ENCODE data around the gene RGS7. TPM values are rescaled to one million over a fixed set of nuclear protein-coding genes. Genes with fewer than 3 reads are reported as not detected.
"Not testable (repeated sequence)": the region's sequence is repeated elsewhere in the genome, so short reads cannot be mapped to it uniquely, and the experiment has no call there.

RGS7 gene
- total RNA-seq, 2 experiments from 2014 or later = not detected

DNA sequence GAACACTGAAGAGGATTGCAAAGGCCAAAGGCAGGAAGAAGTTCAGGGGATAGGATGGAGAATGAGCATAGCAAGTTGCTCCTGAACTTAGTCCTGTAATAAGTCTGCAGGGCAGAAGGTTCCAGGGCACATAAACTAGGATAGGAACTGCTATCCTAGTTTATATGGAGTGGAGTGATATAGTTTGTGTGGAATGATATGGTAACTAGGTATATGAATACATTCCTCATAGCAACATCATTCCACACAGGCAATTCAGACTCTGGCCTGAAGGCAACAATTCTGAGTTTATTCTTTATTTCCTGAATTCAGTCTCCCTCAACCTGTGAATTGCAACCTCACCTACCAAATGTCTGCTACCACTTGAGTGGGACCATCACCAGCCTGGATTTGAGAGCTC, 590.2 kb downstream of the RGS7 start:
- H3K4me1 ChIP-seq (ENCODE audit: insufficient read depth, low read length, poor library complexity, severe bottlenecking) = no peaks in the 10 kb centered on the region
- no peak for DNase-seq (ENCODE audit: low spot score)
- H3K4me3 ChIP-seq (ENCODE audit: low read depth, low read length, poor library complexity, severe bottlenecking) = no peak overlapping the region
- H4K20me1 ChIP-seq (ENCODE audit: insufficient read depth, low read length) = no peaks in the 10 kb centered on the region
- no peaks in the 10 kb centered on the region for H3K79me2 ChIP-seq (ENCODE audit: insufficient read depth, low read depth, low read length)
- ChIA-PET POLR2A (interaction anchor here (0.6 kb wide), 1 partner anchor 1587 kb away, joined by 3 read pairs; no protein-coding TSS in a partner anchor), CTCF (ENCODE audit: unreplicated experiment) (no interaction called here)
- BruUV-seq (replicated peaks) = no TSS peak
- H2AFZ ChIP-seq (ENCODE audit: low read length) = no peak overlapping the region
- H3K9me3 ChIP-seq (ENCODE audit: low read length) = no peaks in the 10 kb centered on the region
- H3K27ac ChIP-seq (ENCODE audit: low read depth, low read length, poor library complexity, severe bottlenecking) = no peak overlapping the region
- H3K4me2 ChIP-seq (ENCODE audit: low read length) = no peak overlapping the region
- intact Hi-C loops (cut with micrococcal nuclease; ENCODE audit: unreplicated experiment) = no loop called here
- TF ChIP-seq, protein P1, sequence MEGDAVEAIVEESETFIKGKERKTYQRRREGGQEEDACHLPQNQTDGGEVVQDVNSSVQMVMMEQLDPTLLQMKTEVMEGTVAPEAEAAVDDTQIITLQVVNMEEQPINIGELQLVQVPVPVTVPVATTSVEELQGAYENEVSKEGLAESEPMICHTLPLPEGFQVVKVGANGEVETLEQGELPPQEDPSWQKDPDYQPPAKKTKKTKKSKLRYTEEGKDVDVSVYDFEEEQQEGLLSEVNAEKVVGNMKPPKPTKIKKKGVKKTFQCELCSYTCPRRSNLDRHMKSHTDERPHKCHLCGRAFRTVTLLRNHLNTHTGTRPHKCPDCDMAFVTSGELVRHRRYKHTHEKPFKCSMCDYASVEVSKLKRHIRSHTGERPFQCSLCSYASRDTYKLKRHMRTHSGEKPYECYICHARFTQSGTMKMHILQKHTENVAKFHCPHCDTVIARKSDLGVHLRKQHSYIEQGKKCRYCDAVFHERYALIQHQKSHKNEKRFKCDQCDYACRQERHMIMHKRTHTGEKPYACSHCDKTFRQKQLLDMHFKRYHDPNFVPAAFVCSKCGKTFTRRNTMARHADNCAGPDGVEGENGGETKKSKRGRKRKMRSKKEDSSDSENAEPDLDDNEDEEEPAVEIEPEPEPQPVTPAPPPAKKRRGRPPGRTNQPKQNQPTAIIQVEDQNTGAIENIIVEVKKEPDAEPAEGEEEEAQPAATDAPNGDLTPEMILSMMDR (conservative IDR thresholded peaks at IDR 0.05; ENCODE audit: low read length) = no peak
- no peak for TF ChIP-seq EZH2phosphoT487 (IDR thresholded peaks at IDR 0.05; ENCODE audit: borderline replicate concordance, low read depth, low read length)
- H3K36me3 ChIP-seq (ENCODE audit: insufficient read depth, low read length) = no peaks in the 10 kb centered on the region
- no peaks in the 10 kb centered on the region for H3K9me2 ChIP-seq (ENCODE audit: insufficient read depth, low read length)

DNA sequence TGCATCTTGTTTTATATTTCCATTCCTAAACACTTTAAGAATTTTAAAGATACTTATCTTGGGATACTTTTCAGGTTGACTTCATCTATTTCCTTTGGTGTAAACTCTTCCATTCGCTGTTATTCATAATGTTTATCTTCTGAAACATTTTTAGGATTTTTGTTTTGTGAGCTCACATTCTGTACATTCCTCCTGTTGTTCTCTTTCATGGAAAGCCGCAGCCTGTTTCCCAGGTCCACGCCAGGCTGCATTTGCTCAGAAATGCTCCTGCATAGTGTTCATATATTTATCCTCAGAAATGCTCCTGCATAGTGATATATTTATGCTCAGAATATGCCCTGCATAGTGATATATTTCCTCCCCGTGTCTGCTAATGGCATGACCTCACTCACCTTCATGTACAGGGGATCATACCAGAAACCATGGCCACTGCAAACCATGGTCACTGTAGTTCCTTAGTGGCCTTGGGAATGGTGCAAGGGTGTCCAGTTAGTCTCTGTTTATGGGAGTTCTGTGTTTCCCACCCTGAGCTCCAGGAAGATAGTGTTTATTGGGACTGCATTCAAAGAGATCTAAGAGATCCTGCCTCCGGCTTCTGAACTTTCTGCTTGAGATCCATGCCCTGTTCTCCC, 591.2 kb downstream of the RGS7 start:
- H2AFZ ChIP-seq (ENCODE audit: low read length) = no peak overlapping the region
- no peak for DNase-seq (ENCODE audit: low spot score)
- ChIA-PET CTCF (ENCODE audit: unreplicated experiment) (no interaction called here), POLR2A (no interaction called here)
- no peak overlapping the region for H3K27ac ChIP-seq (ENCODE audit: low read depth, low read length, poor library complexity, severe bottlenecking)
- H3K36me3 ChIP-seq (ENCODE audit: insufficient read depth, low read length) = no peaks in the 10 kb centered on the region
- no peaks in the 10 kb centered on the region for H3K4me1 ChIP-seq (ENCODE audit: insufficient read depth, low read length, poor library complexity, severe bottlenecking)
- TF ChIP-seq, protein P1 (conservative IDR thresholded peaks at IDR 0.05; ENCODE audit: low read length) = no peak
- TF ChIP-seq EZH2phosphoT487 (IDR thresholded peaks at IDR 0.05; ENCODE audit: borderline replicate concordance, low read depth, low read length) = no peak
- H3K9me3 ChIP-seq (ENCODE audit: low read length) = no peaks in the 10 kb centered on the region
- H4K20me1 ChIP-seq (ENCODE audit: insufficient read depth, low read length) = no peaks in the 10 kb centered on the region
- no peak overlapping the region for H3K4me3 ChIP-seq (ENCODE audit: low read depth, low read length, poor library complexity, severe bottlenecking)
- no TSS peak for BruUV-seq (replicated peaks)
- no peaks in the 10 kb centered on the region for H3K79me2 ChIP-seq (ENCODE audit: insufficient read depth, low read depth, low read length)
- intact Hi-C loops (cut with micrococcal nuclease; ENCODE audit: unreplicated experiment) = no loop called here
- H3K9me2 ChIP-seq (ENCODE audit: insufficient read depth, low read length) = no peaks in the 10 kb centered on the region
- no peak overlapping the region for H3K4me2 ChIP-seq (ENCODE audit: low read length)

DNA sequence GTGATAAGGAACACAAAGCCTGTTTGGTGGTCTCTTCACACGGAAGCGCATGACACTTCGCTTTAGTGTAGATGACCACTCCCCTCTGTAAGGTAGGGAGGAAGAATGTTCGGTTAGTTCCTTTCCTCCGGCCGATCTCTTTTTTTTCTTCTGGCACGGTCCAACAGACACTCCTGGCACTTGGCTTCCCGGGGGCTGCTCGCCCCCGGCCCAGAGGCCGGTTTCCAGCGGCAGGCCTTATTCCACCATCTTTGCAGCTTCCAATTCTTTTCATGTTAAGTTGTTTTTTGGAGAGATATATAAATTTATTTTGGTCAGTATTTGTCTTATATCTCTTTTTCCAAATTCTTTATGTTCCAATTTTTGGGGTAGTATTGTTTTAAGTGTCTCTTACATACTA, 593.2 kb downstream of the RGS7 start:
- intact Hi-C loops (cut with micrococcal nuclease; ENCODE audit: unreplicated experiment) = no loop called here
- Histone ChIP-seq H3K9me2 (ENCODE audit: insufficient read depth, low read length) (no peaks in the 10 kb centered on the region), H3K27ac (ENCODE audit: low read depth, low read length, poor library complexity, severe bottlenecking) (no peak overlapping the region), H3K4me3 (ENCODE audit: low read depth, low read length, poor library complexity, severe bottlenecking) (no peak overlapping the region), H3K4me1 (ENCODE audit: insufficient read depth, low read length, poor library complexity, severe bottlenecking) (no peaks in the 10 kb centered on the region), H3K9me3 (ENCODE audit: low read length) (no peaks in the 10 kb centered on the region), H2AFZ (ENCODE audit: low read length) (no peak overlapping the region), H3K36me3 (ENCODE audit: insufficient read depth, low read length) (no peaks in the 10 kb centered on the region), H3K79me2 (ENCODE audit: insufficient read depth, low read depth, low read length) (no peaks in the 10 kb centered on the region), H4K20me1 (ENCODE audit: insufficient read depth, low read length) (no peaks in the 10 kb centered on the region), H3K4me2 (ENCODE audit: low read length) (no peak overlapping the region)
- no TSS peak for BruUV-seq (replicated peaks)
- ChIA-PET POLR2A (interaction anchor here (0.7 to 1.3 kb wide), 3 partner anchors 9 to 944 kb away, joined by 3 read pairs; no protein-coding TSS in a partner anchor), CTCF (ENCODE audit: unreplicated experiment) (no interaction called here)
- DNase-seq (ENCODE audit: low spot score) = no peak
- TF ChIP-seq EZH2phosphoT487 (IDR thresholded peaks at IDR 0.05; ENCODE audit: borderline replicate concordance, low read depth, low read length) = no peak
- TF ChIP-seq, protein P1 (conservative IDR thresholded peaks at IDR 0.05; ENCODE audit: low read length) = no peak

DNA sequence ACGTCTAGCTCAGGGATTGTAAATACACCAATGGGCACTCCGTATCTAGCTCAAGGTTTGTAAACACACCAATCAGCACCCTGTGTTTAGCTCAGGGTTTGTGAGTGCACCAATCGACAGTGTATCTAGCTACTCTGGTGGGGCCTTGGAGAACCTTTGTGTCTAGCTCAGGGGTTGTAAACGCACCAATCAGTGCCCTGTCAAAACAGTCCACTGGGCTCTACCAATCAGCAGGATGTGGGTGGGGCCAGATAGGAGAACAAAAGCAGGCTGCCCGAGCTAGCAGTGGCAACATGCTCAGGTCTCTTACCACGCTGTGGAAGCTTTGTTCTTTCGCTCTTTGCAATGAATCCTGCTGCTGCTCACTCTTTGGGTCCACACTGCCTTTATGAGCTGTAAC, 593.9 kb downstream of the RGS7 start:
- H3K9me3 ChIP-seq (ENCODE audit: low read length); H3K36me3 ChIP-seq (ENCODE audit: insufficient read depth, low read length); H3K79me2 ChIP-seq (ENCODE audit: insufficient read depth, low read depth, low read length); H4K20me1 ChIP-seq (ENCODE audit: insufficient read depth, low read length); H2AFZ ChIP-seq (ENCODE audit: low read length); H3K27ac ChIP-seq (ENCODE audit: low read depth, low read length, poor library complexity, severe bottlenecking); BruUV-seq (replicated peaks); DNase-seq (ENCODE audit: low spot score); H3K4me1 ChIP-seq (ENCODE audit: insufficient read depth, low read length, poor library complexity, severe bottlenecking); H3K4me3 ChIP-seq (ENCODE audit: low read depth, low read length, poor library complexity, severe bottlenecking); H3K4me2 ChIP-seq (ENCODE audit: low read length); CTCF ChIA-PET (ENCODE audit: unreplicated experiment); intact Hi-C loops (cut with micrococcal nuclease; ENCODE audit: unreplicated experiment); H3K9me2 ChIP-seq (ENCODE audit: insufficient read depth, low read length): not testable (repeated sequence)
- POLR2A ChIA-PET = interaction anchor here (0.7 kb wide), 1 partner anchor 944 kb away, joined by 3 read pairs; no protein-coding TSS in a partner anchor
